HepG2 (cell line): Measurements from ENCODE around the gene PKD1L1. TPM values are rescaled to one million over a fixed set of nuclear protein-coding genes. Genes with fewer than 3 reads are reported as not detected.

Source experiments
- CBX2 ChIP-seq, 2 experiments: fragments of 200-600 bp in 1 of 2; sonication (generic); formaldehyde crosslinking in 1 of 2; IDR thresholded peaks; 2 replicates each; pipeline versions ENCODE4 v1.7.0 to v1.8.1; 2018 to 2022; ENCODE audit warnings: low read depth in 2 of 2, low read length in 1 of 2, mild to moderate bottlenecking in 1 of 2, missing genetic modification reagents in 1 of 2
- CREM ChIP-seq, 2 experiments: sonication (generic) in 1 of 2; formaldehyde crosslinking in 1 of 2; IDR thresholded peaks; 2 replicates each; pipeline versions ENCODE4 v1.4.0 to v1.6.1; 2016 to 2020; ENCODE audit warnings: antibody characterized with exemption in 1 of 2, mild to moderate bottlenecking in 1 of 2, missing genetic modification reagents in 1 of 2
- EP300 ChIP-seq, 3 experiments: sonication (generic) in 1 of 3; formaldehyde crosslinking in 1 of 3; IDR thresholded peaks; 2 replicates each; pipeline versions ENCODE4 v1.5.1 to v1.6.1; 2011 to 2020; ENCODE audit warnings: low read depth in 2 of 3, low read length in 2 of 3, borderline replicate concordance in 1 of 3, improper control_type of control experiment in 1 of 3, mild to moderate bottlenecking in 1 of 3, missing genetic modification reagents in 1 of 3, moderate library complexity in 1 of 3
- FOXK1 ChIP-seq: sonication (generic); formaldehyde crosslinking; IDR thresholded peaks from 2 replicates; pipeline ENCODE4 v1.4.0; 2020; ENCODE audit warnings: low read depth, missing genetic modification reagents, borderline replicate concordance
- FOXP1 ChIP-seq, 2 experiments: fragments of 450-650 bp in 1 of 2; IDR thresholded peaks; 2 replicates each; pipeline ENCODE4 v1.6.1; 2017 to 2018; ENCODE audit warnings: antibody characterized with exemption in 1 of 2
- GATA4 ChIP-seq: sonication (generic); IDR thresholded peaks from 2 replicates; pipeline ENCODE4 v1.6.1; 2016; ENCODE audit warnings: antibody characterized with exemption, low read depth, borderline replicate concordance
- HMG20B ChIP-seq: conservative IDR thresholded peaks from 2 replicates; pipeline ENCODE4 v1.6.1; 2016; ENCODE audit warnings: missing genetic modification reagents, missing compliant biosample characterization
- HOXA3 ChIP-seq: sonication (generic); formaldehyde crosslinking; IDR thresholded peaks from 2 replicates; pipeline ENCODE4 v1.5.0; 2020; ENCODE audit warnings: missing genetic modification reagents
- JARID2 ChIP-seq: sonication (generic); formaldehyde crosslinking; IDR thresholded peaks from 2 replicates; pipeline ENCODE4 v1.8.1; 2023; ENCODE audit warnings: missing genetic modification reagents, inconsistent platforms; ENCODE audit not compliant: insufficient replicate concordance
- NCOA2 ChIP-seq: sonication (generic); formaldehyde crosslinking; IDR thresholded peaks from 2 replicates; pipeline ENCODE4 v1.8.0; 2022; ENCODE audit warnings: inconsistent platforms
- NFIC ChIP-seq: IDR thresholded peaks from 2 replicates; pipeline ENCODE4 v1.6.1; 2012; ENCODE audit warnings: mild to moderate bottlenecking, low read length, inconsistent platforms
- NPAS2 ChIP-seq: sonication (generic); formaldehyde crosslinking; IDR thresholded peaks from 2 replicates; pipeline ENCODE4 v1.8.0; 2022; ENCODE audit warnings: mild to moderate bottlenecking, missing genetic modification reagents, borderline replicate concordance
- PITX1 ChIP-seq: sonication (generic); formaldehyde crosslinking; IDR thresholded peaks from 2 replicates; pipeline ENCODE4 v1.5.1; 2020; ENCODE audit warnings: mild to moderate bottlenecking, missing genetic modification reagents
- RARA ChIP-seq: IDR thresholded peaks from 2 replicates; pipeline ENCODE4 v1.6.1; 2016; ENCODE audit warnings: missing genetic modification reagents, missing compliant biosample characterization
- RFX3 ChIP-seq: IDR thresholded peaks from 2 replicates; pipeline ENCODE4 v1.6.1; 2016; ENCODE audit warnings: missing biosample characterization, missing genetic modification reagents
- SETDB1 ChIP-seq: sonication (generic); formaldehyde crosslinking; IDR thresholded peaks from 2 replicates; pipeline ENCODE4 v1.5.1; 2020; ENCODE audit warnings: missing genetic modification reagents, mild to moderate bottlenecking, borderline replicate concordance
- SIX1 ChIP-seq: sonication (generic); formaldehyde crosslinking; IDR thresholded peaks from 2 replicates; pipeline ENCODE4 v1.4.0; 2020; ENCODE audit warnings: missing genetic modification reagents, borderline replicate concordance
- SOX13 ChIP-seq, 3 experiments: fragments of 450-650 bp in 1 of 3; sonication (generic) in 1 of 3; formaldehyde crosslinking in 1 of 3; IDR thresholded peaks in 2 of 3; conservative IDR thresholded peaks in 1 of 3; 2 replicates each; pipeline versions ENCODE4 v1.5.0 to v1.6.1; 2016 to 2020; ENCODE audit warnings: antibody characterized with exemption in 1 of 3, mild to moderate bottlenecking in 1 of 3, missing compliant biosample characterization in 1 of 3, missing genetic modification reagents in 1 of 3, moderate library complexity in 1 of 3
- THAP9 ChIP-seq: sonication (generic); formaldehyde crosslinking; IDR thresholded peaks from 2 replicates; pipeline ENCODE4; 2020; ENCODE audit warnings: missing genetic modification reagents, mild to moderate bottlenecking, borderline replicate concordance
- ZNF296 ChIP-seq: sonication (generic); formaldehyde crosslinking; conservative IDR thresholded peaks from 2 replicates; pipeline ENCODE4 v1.5.0; 2020; ENCODE audit warnings: mild to moderate bottlenecking, missing genetic modification reagents
- ZNF609 ChIP-seq: sonication (generic); formaldehyde crosslinking; IDR thresholded peaks from 2 replicates; pipeline ENCODE4 v1.4.0; 2020; ENCODE audit warnings: mild to moderate bottlenecking, missing genetic modification reagents, borderline replicate concordance
- polyA plus RNA-seq, 8 experiments: library from polyadenylated mRNA; depleted of rRNA in 3 of 8; stranded (reverse) in 7 of 8; unstranded in 1 of 8; fragments of >200 nt; fragmentation: Illumina TruSeq in 4 of 8; extraction: Trizol in 4 of 8; gene quantifications; 2 replicates each; pipeline versions ENCODE4 v1.2.1 to v1.2.3, GENCODE V29; 2011 to 2016; ENCODE audit warnings: low read depth in 4 of 8, missing spikeins in 1 of 8, mixed read lengths in 1 of 8; ENCODE audit not compliant: insufficient read depth in 1 of 8
- total RNA-seq, 5 experiments: library from RNA; depleted of rRNA; stranded (reverse); fragments of >200 nt; fragmentation: Illumina TruSeq; extraction: Trizol; gene quantifications; 2 replicates each; pipeline ENCODE4 v1.2.3, GENCODE V29; 2016; ENCODE audit warnings: low read depth in 1 of 5

PKD1L1 gene
- total and polyA plus RNA-seq, 2 of the 13 experiments (the other 11 are each of a cell fraction or from before 2014, with no cell fraction given) = 0.01 TPM; not detected in 1

- TF ChIP-seq JARID2 (no peak), PITX1 (CRISPR knock-in tag) (peak; percentile 76; the same call in 1 of the 2 replicates), EP300 (IDR thresholded peaks at IDR 0.05; ENCODE audit: low read depth in 2 of 2, low read length in 2 of 2) (peak in 1 of 2 experiments; percentile 78; a peak in 2 of 4 replicates), EP300 (CRISPR knock-in tag; IDR thresholded peaks at IDR 0.05; ENCODE audit: borderline replicate concordance) (no peak), HOXA3 (CRISPR knock-in tag) (peak; percentile 51; the same call in 1 of the 2 replicates), NPAS2 (CRISPR knock-in tag) (no peak), SOX13 (IDR thresholded peaks at IDR 0.05) (no peak), SOX13 (CRISPR knock-in tag; conservative IDR thresholded peaks at IDR 0.05 in 1 of 2, IDR thresholded peaks at IDR 0.05 in 1 of 2) (peak in 1 of 2 experiments; percentile 83; a peak in 2 of 4 replicates), ZNF296 (no peak), GATA4 (peak; percentile 40; the same call in 1 of the 2 replicates), THAP9 (CRISPR knock-in tag) (no peak), FOXK1 (CRISPR knock-in tag) (peak; percentile 24; the same call in 1 of the 2 replicates), RARA (CRISPR knock-in tag) (peak; percentile 54; the same call in 1 of the 2 replicates), CREM (IDR thresholded peaks at IDR 0.05) (peak; percentile 56; the same call in 1 of the 2 replicates), CREM (CRISPR knock-in tag; IDR thresholded peaks at IDR 0.05) (no peak), CBX2 (IDR thresholded peaks at IDR 0.05; ENCODE audit: low read depth, low read length) (no peak), CBX2 (CRISPR knock-in tag; IDR thresholded peaks at IDR 0.05; ENCODE audit: low read depth) (no peak), HMG20B (CRISPR knock-in tag) (no peak), SIX1 (CRISPR knock-in tag) (peak; percentile 89), RFX3 (CRISPR knock-in tag) (no peak), FOXP1 (IDR thresholded peaks at IDR 0.05) (no peak), FOXP1 (CRISPR knock-in tag; IDR thresholded peaks at IDR 0.05) (peak; percentile 84), NCOA2 (CRISPR knock-in tag) (peak; percentile 68), ZNF609 (CRISPR knock-in tag) (peak; percentile 81; the same call in 1 of the 2 replicates), NFIC (peak; percentile 38; the same call in 1 of the 2 replicates), SETDB1 (no peak)
Measured at GRCh38 chr7:47803025-47803424, 145.2 kb downstream of the PKD1L1 start (continued).
